NOMO-1 treated with DMSO at 0.1 percent for 48 hours (cell line): ENCODE results near the gene TECPR1.

ENCODE experiments used
- DNase-seq: peaks from one replicate; lab custom pipeline; 2025; ENCODE audit not compliant: unreplicated experiment; lab: John Stamatoyannopoulos, UW

The TECPR1 gene

DNA sequence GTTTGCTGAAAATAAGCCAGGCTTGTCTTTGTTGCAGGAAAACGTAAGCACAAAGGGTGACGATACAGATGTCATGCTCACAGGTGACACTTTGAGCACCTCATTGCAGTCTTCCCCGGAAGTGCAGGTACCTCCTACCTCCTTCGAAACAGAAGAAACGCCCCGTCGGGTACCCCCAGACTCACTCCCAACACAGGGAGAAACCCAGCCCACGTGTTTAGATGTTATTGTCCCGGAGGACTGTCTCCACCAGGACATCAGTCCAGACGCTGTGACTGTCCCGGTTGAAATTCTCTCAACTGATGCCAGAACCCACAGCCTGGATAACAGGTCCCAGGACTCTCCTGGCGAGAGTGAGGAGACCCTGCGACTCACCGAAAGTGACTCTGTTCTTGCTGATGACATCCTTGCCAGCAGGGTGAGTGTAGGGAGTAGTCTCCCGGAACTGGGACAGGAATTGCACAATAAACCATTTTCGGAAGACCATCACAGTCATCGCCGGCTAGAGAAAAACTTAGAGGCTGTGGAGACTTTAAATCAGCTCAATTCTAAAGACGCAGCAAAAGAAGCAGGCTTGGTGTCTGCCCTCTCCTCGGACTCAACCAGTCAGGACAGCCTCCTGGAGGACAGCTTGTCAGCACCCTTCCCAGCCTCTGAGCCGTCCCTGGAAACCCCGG, 59.1 kb downstream of the TECPR1 start:
- no peak for DNase-seq

DNA sequence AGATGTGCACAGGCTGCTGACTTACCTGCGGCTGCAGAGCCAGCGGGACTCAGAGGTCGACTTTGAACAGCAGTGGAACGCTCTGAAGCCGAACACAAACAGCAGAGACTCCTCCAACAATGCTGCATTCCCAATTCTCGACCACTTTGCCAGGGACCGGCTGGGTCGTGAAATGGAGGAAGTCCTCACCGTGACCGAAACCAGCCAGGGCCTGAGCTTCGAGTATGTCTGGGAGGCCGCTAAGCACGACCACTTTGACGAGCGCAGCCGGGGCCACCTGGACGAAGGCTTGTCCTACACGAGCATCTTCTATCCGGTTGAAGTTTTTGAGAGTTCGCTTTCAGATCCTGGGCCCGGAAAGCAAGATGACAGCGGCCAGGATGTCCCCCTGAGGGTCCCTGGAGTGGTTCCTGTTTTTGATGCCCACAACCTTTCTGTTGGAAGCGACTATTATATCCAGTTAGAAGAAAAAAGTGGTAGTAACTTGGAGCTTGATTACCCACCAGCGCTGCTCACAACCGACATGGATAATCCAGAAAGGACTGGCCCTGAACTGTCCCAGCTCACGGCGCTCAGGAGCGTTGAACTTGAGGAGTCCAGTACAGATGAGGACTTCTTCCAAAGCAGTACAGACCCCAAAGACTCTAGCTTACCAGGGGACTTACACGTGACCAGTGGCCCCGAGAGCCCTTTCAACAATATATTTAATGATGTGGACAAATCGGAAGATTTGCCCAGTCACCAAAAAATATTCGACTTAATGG, 60.2 kb downstream of the TECPR1 start:
- DNase-seq: no peak

DNA sequence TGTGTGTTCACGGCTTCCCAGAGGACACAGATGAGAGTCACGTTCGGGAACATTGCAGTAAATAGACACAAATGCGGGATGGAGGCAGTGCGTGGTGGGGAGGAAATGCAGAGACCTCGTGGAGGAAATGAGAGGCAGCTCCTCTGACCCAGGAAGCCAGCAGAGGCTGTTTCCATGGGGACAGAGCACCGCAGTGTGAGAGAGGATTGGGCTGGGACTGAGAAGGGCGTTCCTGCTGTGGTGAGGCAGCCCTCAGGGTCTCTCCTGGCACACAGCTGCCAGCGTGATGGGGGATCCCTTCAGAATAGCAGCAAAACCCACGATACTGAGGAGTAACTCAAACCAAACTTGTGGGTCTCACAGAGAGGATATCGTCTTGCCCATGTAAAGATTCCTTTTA, 62.5 kb downstream of the TECPR1 start:
- DNase-seq: no peak

DNA sequence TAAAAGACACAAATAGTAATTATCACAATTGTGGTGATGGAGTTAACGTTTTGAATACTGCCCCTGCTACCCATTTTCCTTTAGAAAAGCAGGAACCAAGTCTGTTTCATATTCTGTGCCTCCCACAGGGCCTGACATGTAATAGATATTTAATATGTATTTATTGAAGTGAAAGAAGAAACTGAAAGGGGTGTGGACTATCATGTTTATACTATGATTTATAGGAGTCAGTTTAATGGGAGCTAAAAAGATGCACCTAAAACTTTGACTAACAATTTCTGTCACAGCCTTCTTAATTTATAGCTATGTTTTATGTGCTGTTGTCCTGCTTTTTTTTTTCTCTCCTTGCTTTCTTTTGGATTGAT, 64.9 kb downstream of the TECPR1 start:
- DNase-seq: peak; percentile 98

DNA sequence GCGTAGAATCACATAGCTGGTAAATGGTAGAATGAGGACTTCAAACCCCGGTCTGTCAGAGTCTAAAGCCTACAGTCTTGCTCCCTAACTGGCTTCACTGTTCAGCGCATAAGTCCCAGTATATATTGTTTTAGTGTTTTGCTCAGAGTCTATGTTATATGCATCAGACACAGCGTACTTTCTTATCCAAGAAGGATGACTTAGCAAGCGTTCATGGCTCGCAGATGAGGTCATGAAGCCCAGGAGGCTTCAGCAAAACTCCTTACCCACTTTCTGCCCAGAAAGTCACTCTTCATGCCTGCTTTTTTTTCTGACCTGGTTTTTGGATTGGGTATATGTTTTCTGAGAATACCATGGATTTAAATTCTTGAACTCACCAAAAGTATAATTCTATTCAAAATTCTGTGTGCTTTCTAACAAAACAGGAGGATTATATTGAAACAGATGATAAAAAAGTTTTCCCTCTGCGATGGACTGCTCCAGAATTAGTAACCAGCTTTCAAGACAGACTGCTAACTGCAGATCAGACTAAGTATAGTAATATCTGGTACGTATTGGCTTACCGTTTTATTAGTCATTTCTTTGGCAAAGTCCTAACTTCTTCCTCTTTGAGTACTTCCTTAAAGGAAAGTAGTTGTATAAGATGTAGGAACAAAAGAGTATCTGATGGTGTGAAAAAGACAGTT, 65.4 kb downstream of the TECPR1 start:
- DNase-seq: peak; percentile 98

DNA sequence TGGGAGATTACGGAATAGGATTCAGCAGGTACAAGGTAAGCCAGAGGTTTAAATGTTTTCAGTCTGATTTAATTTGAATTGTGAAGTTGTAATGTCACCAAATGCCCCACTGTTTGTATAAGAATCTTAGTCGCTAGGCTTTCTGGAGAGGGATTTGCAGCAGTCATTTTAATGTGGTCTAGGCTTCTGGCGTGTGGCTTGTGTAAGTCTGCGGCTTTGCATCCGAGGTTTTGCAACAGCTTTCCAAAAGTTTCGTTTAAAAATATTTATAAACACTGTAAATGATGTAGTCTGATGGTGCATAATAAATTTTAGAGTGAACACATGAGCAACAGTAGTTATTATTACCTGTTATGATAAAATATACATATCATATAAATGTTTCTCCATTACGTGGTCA, 66.9 kb downstream of the TECPR1 start:
- peak; percentile 96 for DNase-seq

DNA sequence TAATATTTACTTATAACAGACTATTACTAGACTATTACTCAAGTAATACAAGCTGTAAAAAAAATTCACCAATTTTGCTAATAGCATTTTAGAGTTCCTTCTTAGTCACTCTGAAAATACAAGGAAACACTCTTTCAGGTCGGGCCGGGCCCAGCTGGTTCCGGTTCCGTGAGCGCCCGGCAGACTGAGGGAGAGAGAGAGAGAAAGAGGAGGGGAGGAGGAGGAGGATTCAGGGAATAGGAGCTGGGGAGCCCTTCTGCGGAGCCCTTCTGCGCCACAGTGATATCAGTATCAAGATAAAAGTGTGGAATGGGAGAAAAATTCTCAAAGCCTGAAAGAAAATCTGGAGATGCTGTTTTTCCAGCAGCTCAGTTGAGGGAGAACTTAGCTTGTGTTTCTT, 71.3 kb downstream of the TECPR1 start:
- DNase-seq: no peak

DNA sequence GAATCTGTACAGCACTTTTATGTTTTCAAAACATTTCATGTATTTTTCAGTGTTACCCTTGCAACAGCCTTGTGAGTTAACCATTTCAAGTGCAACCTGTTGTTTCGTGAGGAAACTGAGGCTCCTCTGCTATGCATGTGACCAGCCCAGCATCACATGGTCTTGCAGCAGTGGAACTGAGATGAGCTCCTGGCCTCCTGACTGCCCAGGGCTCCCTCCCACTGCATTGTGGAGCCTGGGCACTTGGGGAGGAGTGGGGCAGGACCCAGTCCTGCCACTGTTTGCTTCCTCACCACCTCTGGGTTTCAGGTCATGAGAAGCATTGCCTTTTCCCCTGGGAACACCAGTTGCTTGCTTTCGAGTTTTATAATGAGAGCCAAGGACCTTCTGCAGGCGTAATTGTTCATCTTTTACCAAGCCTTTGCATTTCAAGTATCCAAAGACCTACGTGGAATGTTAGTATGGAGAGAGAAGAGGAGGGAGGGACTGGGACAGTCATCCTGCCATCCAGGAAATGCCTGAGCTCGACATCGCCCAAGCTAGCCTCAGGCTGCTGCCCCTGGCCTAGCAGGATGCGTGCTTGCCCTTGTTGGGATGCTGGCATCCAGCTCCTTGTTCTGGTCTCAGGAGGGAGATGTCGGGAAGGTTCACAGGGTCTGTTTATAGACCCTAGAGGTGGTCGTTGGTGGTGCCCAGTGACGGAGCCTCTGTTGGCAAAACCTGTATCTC, 73.1 kb downstream of the TECPR1 start:
- no peak for DNase-seq

DNA sequence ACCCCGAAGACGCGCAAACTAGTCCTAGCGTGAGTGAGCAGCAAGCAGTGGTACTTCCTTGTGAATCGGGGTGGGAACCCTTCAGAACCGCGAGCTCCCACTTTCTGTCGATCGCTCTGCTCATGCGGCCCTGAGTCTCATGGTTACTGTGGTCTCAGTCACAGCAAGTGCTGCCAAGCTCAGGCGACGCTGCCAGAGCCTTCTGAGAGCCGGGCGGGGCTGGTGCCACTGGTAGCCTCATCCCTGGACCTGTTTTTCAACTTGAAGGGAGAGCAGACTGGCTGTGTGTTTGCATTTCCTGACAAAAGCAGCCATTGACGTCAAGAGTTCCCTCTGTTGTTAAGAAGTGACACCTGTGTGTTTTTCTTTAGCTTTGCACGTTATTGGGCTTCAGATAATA, 73.7 kb downstream of the TECPR1 start:
- DNase-seq: no peak

DNA sequence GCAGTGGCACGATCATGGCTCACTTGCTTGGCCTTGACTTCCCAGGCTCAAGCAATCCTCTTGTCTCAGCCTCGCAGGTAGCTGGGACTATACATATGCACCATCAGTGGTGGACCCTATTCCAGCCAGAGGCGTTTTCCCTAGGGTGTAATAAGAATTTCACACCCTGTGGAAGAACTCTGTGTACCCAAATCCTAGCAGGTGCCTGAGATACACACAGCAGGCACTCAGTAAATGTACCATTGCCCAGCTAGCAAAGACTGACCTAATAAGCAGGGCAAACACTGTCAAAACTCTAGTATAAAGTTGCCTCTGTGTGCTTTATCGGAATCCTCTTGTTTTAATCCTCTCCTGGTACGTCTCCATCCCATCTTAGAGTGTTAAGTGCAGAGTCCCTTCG, 74.5 kb downstream of the TECPR1 start:
- DNase-seq: no peak

DNA sequence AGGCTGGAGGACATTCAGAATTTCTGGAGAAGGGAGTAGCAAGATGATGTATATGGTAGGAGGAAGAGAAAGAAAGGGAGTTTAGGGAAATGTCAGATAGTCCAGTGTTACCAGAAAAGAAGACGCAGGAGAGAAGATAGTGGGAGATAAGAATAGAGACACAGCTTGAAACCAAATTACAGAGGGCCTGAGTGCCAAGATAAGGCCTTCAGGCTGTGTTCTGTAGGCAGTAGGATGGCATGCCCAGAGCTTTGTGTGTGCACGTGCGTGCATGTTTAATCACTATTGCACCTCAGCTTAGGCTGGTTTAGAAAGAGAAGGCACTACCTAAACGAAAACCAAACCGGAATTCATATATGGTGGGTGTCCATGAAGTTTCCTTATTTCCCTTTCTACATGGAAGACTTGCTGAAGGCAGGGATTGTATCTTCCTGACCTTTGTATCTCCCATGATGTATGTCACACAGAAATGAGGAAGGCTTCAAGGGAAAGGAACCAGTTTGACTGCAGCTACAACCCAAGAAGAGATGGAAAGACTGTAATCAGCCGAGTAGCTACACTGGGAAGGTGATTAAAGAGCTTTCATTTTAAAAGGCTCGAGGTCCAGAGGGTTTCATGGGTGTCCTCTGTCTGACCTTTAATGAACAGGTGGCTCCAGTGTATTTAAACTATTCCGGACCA, 76.6 kb downstream of the TECPR1 start:
- DNase-seq: no peak

DNA sequence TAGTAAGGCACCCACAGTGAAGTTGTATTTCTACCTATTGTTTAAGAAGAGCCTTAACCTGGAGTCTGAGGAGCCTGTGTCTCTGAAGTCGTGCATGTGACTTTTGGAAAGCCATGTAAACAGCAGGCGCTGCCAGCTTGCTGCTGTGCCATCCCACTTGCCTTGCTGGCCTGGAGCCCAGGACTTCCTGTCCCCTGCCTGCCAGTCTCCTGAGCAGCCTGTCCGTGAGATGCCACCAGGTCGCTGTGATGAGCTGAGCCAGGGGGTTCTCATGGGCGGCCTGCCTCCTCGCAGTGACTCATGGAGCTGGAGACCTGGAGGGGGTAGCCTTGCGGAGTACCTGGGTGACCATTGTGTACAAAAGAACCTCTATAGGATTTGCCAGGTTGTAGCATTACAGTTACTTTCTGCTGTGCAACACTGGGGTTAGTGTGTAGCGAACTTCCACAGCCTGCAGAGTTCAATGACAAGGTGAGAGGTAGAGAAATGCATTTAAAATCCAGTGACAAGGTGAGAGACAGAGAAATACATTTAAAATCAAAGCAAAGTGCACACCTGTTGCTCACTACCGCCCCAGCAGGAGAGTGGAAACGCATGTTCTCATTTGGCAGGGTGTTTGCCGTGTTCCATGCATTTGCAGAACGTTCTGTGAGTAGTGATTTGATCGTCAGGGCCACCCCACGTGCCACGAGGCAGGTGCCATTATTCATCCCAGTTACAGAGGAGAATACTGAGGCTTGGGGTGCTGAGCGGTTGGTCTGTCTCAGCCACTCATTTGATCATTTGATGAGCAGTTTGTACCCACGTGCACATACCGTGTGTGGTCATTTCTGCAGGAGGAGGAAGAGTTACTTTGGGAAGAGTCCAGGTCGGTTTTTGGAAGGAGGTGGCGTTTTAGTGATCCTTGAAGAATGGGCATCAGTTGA, 77.4 kb downstream of the TECPR1 start:
- no peak for DNase-seq

DNA sequence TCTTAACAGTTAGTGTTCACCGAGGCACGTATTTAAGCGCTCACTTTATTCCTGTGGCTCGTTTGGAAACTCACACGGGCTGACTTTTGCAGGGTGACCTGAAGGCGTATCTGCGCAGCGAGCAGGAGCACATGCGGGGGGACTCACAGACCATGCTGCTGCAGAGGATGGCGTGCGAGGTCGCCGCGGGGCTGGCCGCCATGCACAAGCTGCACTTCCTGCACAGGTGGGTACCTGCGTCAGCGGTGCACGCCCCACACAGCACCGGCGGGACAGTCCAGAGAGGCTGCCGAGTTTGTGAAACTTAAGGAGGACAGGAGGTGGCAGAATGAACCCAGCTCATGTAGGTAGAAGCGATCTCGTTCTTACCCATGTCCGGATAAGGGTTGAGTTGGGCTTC, 80.6 kb downstream of the TECPR1 start:
- DNase-seq: no peak

DNA sequence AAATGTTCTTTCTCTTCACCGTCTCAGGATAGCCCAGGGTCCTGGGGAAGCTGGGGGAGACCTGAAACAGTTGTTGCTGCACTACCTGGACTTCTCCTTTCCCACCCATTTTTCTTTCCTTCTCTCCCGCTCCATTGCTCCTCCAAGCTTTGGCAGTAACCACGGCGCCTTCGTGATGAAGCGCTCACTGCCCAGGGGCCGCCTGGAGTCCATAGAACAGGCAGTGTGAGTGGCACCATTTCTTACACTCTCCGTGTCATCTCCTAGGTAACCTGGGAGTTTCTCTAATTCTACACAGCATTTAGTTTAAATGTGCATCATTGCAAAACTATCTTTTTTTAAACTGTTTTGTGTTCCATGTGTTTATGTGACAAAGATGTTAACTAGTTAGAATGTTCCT, 81.1 kb downstream of the TECPR1 start:
- DNase-seq: no peak

DNA sequence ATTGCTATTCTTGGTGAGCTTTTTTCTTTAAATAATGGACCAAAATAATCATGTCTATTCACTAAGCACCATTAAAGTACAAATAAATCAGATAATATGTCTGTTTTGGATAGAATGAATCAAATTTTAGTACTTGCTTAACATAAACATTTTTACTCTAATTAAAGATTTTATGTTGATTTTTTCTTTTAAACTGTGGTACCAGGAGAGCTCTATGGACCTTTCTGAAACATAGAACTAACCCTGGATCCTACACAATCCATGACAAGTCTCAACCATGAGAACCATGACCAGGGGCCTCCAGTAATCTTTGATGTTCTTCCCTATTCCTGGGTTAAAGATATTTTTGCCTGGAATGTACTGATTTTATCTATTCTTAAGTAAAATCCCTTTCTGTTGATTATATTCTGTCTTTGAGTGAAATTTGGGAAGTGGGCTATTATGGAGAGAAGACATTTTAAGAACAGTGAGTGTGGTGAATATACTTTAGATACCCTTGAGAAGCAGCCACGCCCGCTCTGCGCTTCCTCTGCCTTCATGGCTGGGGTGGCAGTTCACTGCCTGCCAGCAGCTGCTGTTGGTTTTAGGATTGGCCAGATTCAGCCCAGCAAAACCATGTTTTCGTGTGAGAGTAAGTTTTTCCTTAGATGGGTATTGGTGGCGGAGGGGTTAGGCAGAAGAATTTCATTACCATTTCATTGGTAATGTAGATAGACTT, 83.0 kb downstream of the TECPR1 start:
- DNase-seq: peak; percentile 20

DNA sequence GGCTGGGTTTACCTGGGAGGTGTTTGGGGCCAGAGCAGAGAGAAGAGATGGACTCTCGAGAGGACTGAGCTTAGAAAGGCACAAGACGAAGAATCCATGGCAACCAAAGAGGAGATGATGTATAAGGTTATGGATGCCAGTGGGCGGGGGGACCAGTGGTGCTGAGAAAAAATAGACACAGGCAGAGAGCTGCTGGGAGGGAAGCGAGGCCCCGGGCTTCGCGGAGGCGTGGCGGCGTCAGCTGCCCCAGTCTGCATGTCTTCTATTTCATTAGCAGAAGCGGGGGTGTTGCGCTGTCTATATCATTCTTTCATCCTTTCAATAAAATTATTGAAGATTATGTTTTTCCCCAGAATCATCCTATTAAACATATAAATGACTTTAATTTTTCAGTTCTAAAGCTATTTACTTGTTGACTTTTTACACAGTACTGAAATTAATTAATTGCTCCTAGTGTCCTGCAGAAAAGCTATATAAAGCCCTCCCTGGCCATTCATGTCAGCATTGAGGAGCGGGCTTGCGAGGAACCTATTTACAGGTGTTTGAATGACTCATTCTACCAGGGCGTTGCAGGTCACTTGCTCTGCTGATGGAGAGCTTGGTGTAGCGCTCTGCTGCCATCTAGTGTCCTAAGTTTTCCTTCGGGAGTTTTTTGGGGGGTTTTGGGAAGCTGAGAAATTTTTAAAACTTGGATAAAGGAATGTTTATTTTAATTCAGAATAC, 83.7 kb downstream of the TECPR1 start:
- DNase-seq: peak; percentile 59

DNA sequence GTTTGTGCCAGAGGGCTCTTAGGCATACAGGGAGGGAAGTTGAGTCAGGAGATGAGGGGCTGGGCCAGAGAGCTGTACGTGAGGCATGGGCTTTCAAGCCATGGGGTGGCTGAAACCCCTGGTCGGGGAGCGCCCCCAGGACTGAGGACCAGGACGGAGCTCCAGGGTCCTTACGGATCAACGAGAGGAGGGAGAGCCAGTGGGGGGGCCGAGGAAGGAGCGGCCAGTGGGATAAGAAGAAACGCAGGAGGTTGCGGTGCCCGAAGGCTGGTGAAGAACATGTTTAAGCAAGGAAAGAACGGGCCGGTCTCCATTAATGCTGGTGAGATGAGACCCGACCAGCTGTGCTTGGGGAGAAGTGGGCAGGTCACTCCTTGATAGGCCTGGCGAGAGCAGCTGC, 84.4 kb downstream of the TECPR1 start:
- no peak for DNase-seq

DNA sequence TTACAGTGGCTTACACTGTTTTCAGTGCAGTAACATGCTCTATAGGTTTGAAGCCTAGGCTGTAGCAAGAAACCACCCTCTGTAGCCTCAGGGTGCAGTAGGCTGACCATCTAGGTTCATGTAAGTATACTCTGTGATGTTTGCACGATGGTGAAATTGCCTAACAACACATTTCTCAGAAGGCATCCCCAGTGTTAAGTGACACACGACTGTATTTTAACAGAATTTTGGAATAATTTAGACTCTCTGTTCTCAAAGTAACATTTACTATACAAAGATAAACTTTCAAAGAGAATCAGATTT, 85.4 kb downstream of the TECPR1 start:
- DNase-seq: no peak
